Kidney epithelial cell (primary cell): ENCODE results near the gene DNER. TPM values are rescaled to one million over a fixed set of nuclear protein-coding genes. Genes with fewer than 3 reads are reported as not detected.
"Not testable (repeated sequence)": the region's sequence is repeated elsewhere in the genome, so short reads cannot be mapped to it uniquely, and the experiment has no call there.

Source experiments
- DNase-seq: peaks from one replicate; pipeline ENCODE4 v3.0.0-alpha.2; 2010; ENCODE audit warnings: low read depth
- H3K27me3 ChIP-seq: 2 replicates; pipeline ENCODE4 v1.6.0; 2011; ENCODE audit warnings: low read length; ENCODE audit not compliant: control insufficient read depth, insufficient read depth
- H3K36me3 ChIP-seq: 2 replicates; pipeline ENCODE4 v1.5.1; 2011; ENCODE audit warnings: low read length; ENCODE audit not compliant: control insufficient read depth, insufficient read depth
- H3K4me3 ChIP-seq: 2 replicates; pipeline ENCODE4 v1.5.1; 2011; ENCODE audit warnings: low read depth, mild to moderate bottlenecking, control low read depth, low read length
- CTCF ChIP-seq: IDR thresholded peaks from 2 replicates; pipeline ENCODE4 v1.5.1; 2011; ENCODE audit warnings: mild to moderate bottlenecking, moderate library complexity, low read length, control low read depth, inconsistent platforms; ENCODE audit not compliant: insufficient read depth, poor library complexity, severe bottlenecking
- total RNA-seq: library from RNA; depleted of rRNA; stranded (reverse); fragments of >200 nt; gene quantifications from 2 replicates; pipeline ENCODE4 v1.2.3, GENCODE V29; 2015

Gene DNER
- total RNA-seq, 1 donor from 2014 or later, result 5.5 TPM

GRCh38 chr2:229701716-229702115 is 12.6 kb downstream of the DNER start:
- no peak for TF ChIP-seq CTCF
- DNase-seq, result no peak
- Histone ChIP-seq H3K4me3 (no peak overlapping the region), H3K36me3 (no peaks in the 10 kb centered on the region), H3K27me3 (no peaks in the 10 kb centered on the region)

- TF ChIP-seq CTCF, result no peak
- Histone ChIP-seq H3K27me3 (no peaks in the 10 kb centered on the region), H3K4me3 (no peak overlapping the region), H3K36me3 (no peaks in the 10 kb centered on the region)
- DNase-seq, result no peak
Observed at GRCh38 chr2:229701062-229701461, 13.3 kb downstream of the DNER start.

GRCh38 chr2:229695961-229696360 is 18.4 kb downstream of the DNER start:
- no peak for TF ChIP-seq CTCF
- Histone ChIP-seq H3K36me3 (no peaks in the 10 kb centered on the region), H3K4me3 (no peak overlapping the region), H3K27me3 (no peaks in the 10 kb centered on the region)
- no peak for DNase-seq

- not testable (repeated sequence) for H3K27me3 ChIP-seq, H3K4me3 ChIP-seq, H3K36me3 ChIP-seq, DNase-seq
Observed at GRCh38 chr2:229693845-229694244, 20.5 kb downstream of the DNER start.

GRCh38 chr2:229691631-229692030 is 22.7 kb downstream of the DNER start:
- Histone ChIP-seq H3K27me3 (no peaks in the 10 kb centered on the region), H3K36me3 (no peaks in the 10 kb centered on the region), H3K4me3 (no peak overlapping the region)
- TF ChIP-seq CTCF, result no peak
- no peak for DNase-seq

GRCh38 chr2:229689307-229689839 is 25.0 kb downstream of the DNER start:
- no peak for TF ChIP-seq CTCF
- no peak for DNase-seq
- H3K4me3 ChIP-seq, result no peak overlapping the region
- H3K36me3 ChIP-seq, result no peaks in the 10 kb centered on the region
- H3K27me3 ChIP-seq, result no peaks in the 10 kb centered on the region
